Left ventricle myocardium inferior (tissue), 1 donor: ENCODE measurements around the gene ALKBH4. TPM values are rescaled to one million over a fixed set of nuclear protein-coding genes. Genes with fewer than 3 reads are reported as not detected.

ENCODE experiments used
- DNase-seq: peaks from one replicate; pipeline ENCODE4 v3.0.0-alpha.2; 2020
- H3K27ac ChIP-seq: fragments of 200-600 bp; replicated peaks from 2 replicates; pipeline ENCODE4 v1.8.0; 2021
- H3K27me3 ChIP-seq: fragments of 200-600 bp; 2 replicates; pipeline ENCODE4 v1.8.0; 2021; ENCODE audit warnings: low read depth
- H3K36me3 ChIP-seq: fragments of 200-600 bp; 2 replicates; pipeline ENCODE4 v1.8.0; 2021
- H3K4me1 ChIP-seq: fragments of 200-600 bp; 2 replicates; pipeline ENCODE4 v1.8.0; 2021
- H3K4me3 ChIP-seq: fragments of 200-600 bp; 2 replicates; pipeline ENCODE4 v1.8.0; 2021; ENCODE audit warnings: mild to moderate bottlenecking, moderate library complexity
- H3K9me3 ChIP-seq: fragments of 200-600 bp; replicated peaks from 2 replicates; pipeline ENCODE4 v1.8.0; 2021
- CTCF ChIP-seq: fragments of 200-600 bp; IDR thresholded peaks from 2 replicates; pipeline ENCODE4 v1.8.0; 2021; ENCODE audit warnings: antibody characterized with exemption, mild to moderate bottlenecking, borderline replicate concordance
- intact Hi-C: fragments of 100-400 bp; cut with micrococcal nuclease; formaldehyde crosslinking; loops from one replicate; pipeline ENCODE4 v1.11.0; 2022
- total RNA-seq: library from RNA; stranded (reverse); fragmentation: NEBNext Ultra II Directional; extraction: Animal tissue kit (Norgen Biotek cat#: 25700); gene quantifications from one replicate; pipeline ENCODE4 v1.2.1, GENCODE V29; 2021
- donor health status: DM: no; HTN: yes; CAD: no; lungs with severe emphysema.

The ALKBH4 gene
- total RNA-seq, 1 donor from 2014 or later: 6.0 TPM

GRCh38 chr7:102447311-102447710 is 17.4 kb downstream of the ALKBH4 start:
- no peak overlapping the region for H3K4me3 ChIP-seq
- H3K36me3 ChIP-seq: peaks cover 21% of the 10 kb centered on the region
- DNase-seq: no peak
- no peak overlapping the region for H3K27ac ChIP-seq
- intact Hi-C loops: no loop called here
- no peaks in the 10 kb centered on the region for H3K9me3 ChIP-seq
- H3K4me1 ChIP-seq: no peaks in the 10 kb centered on the region
- H3K27me3 ChIP-seq: no peaks in the 10 kb centered on the region
- no peak for TF ChIP-seq CTCF

GRCh38 chr7:102446387-102447156 is 18.1 kb downstream of the ALKBH4 start:
- Histone ChIP-seq H3K9me3 (no peaks in the 10 kb centered on the region), H3K4me1 (no peaks in the 10 kb centered on the region), H3K27ac (no peak overlapping the region), H3K27me3 (no peaks in the 10 kb centered on the region), H3K36me3 (peaks cover 24% of the 10 kb centered on the region), H3K4me3 (no peak overlapping the region)
- TF ChIP-seq CTCF: no peak
- intact Hi-C loops: no loop called here
- DNase-seq: no peak

- intact Hi-C loops: no loop called here
- no peak for DNase-seq
- TF ChIP-seq CTCF: no peak
- Histone ChIP-seq H3K9me3 (no peaks in the 10 kb centered on the region), H3K36me3 (peaks cover 24% of the 10 kb centered on the region), H3K4me3 (no peak overlapping the region), H3K27me3 (no peaks in the 10 kb centered on the region), H3K27ac (no peak overlapping the region), H3K4me1 (peaks cover 2% of the 10 kb centered on the region)
These were observed 19.0 kb downstream of the ALKBH4 start for GRCh38 chr7:102445674-102446071.

GRCh38 chr7:102444961-102445673 is 19.5 kb downstream of the ALKBH4 start:
- H3K27me3 ChIP-seq: no peaks in the 10 kb centered on the region
- no peaks in the 10 kb centered on the region for H3K9me3 ChIP-seq
- intact Hi-C loops: no loop called here
- no peak overlapping the region for H3K4me3 ChIP-seq
- H3K27ac ChIP-seq: no peak overlapping the region
- no peak for TF ChIP-seq CTCF
- peaks cover 8% of the 10 kb centered on the region for H3K4me1 ChIP-seq
- peaks cover 24% of the 10 kb centered on the region for H3K36me3 ChIP-seq
- DNase-seq: no peak

- Histone ChIP-seq H3K27me3 (no peaks in the 10 kb centered on the region), H3K27ac (peak overlapping the region; percentile 79), H3K4me1 (peaks cover 15% of the 10 kb centered on the region), H3K4me3 (no peak overlapping the region), H3K9me3 (no peaks in the 10 kb centered on the region), H3K36me3 (peaks cover 4% of the 10 kb centered on the region)
- intact Hi-C loops: no loop called here
- DNase-seq: peak; percentile 68
- no peak for TF ChIP-seq CTCF
These were observed 24.5 kb downstream of the ALKBH4 start for GRCh38 chr7:102439963-102440795.
